Esophagus mucosa (tissue), 1 donor: ENCODE measurements around the gene CMTR1. TPM values are rescaled to one million over a fixed set of nuclear protein-coding genes. Genes with fewer than 3 reads are reported as not detected.

Experiments used
- total RNA-seq: library from RNA; stranded (reverse); gene quantifications from one replicate; pipeline ENCODE4 v1.2.4, GENCODE V29; 2023
- donor health status: DM: yes; HTN: yes; CAD: no.

The CMTR1 gene
- total RNA-seq, 1 donor from 2014 or later = 16.5 TPM

Other genes starting within 250 kb of the CMTR1 start
- 10.0 TPM for gene TBC1D22B, start 175.4 kb upstream of the CMTR1 start, total RNA-seq
- gene TMEM217, start 175.1 kb upstream of the CMTR1 start, total RNA-seq = 0.84 TPM
- gene RNF8, start 79.2 kb upstream of the CMTR1 start, total RNA-seq = 19.0 TPM
- gene CCDC167, start 66.7 kb downstream of the CMTR1 start, total RNA-seq = 24.5 TPM